Right lobe of liver (tissue), 6 donors: ENCODE data around the gene DCST2. TPM values are rescaled to one million over a fixed set of nuclear protein-coding genes. Genes with fewer than 3 reads are reported as not detected.

Source experiments
- ATAC-seq, 4 donors: fragments of 200-7000 bp; cut with Tn5 transposase; one replicate each; pipeline ENCODE4 v1.9.1; 2020; ENCODE audit warnings: mild to moderate bottlenecking in 4 of 4, moderate library complexity in 4 of 4
- DNase-seq, 3 donors: peaks; one replicate each; pipeline ENCODE4 v3.0.0-alpha.2; 2020
- H3K27ac ChIP-seq, 3 donors: fragments of 200-600 bp; one replicate each; pipeline ENCODE4 v1.8.0; 2022
- H3K27me3 ChIP-seq, 2 donors: fragments of 200-600 bp; one replicate each; pipeline ENCODE4 v1.8.0; 2022
- H3K36me3 ChIP-seq, 4 donors: fragments of 200-600 bp; sonication (generic) in 1 of 4; one replicate each; pipeline versions ENCODE4 v1.5.1 to v1.8.0; 2017 to 2022; ENCODE audit warnings: control low read depth in 1 of 4
- H3K4me1 ChIP-seq, 4 donors: fragments of 200-600 bp; sonication (generic) in 1 of 4; one replicate each; pipeline versions ENCODE4 v1.5.1 to v1.8.0; 2017 to 2022; ENCODE audit warnings: control low read depth in 1 of 4
- H3K4me3 ChIP-seq, 3 donors: fragments of 200-600 bp; one replicate each; pipeline ENCODE4 v1.8.0; 2022
- H3K9me3 ChIP-seq, 4 donors: fragments of 200-600 bp; sonication (generic) in 1 of 4; one replicate each; pipeline versions ENCODE4 v1.5.1 to v1.8.0; 2017 to 2022; ENCODE audit warnings: control low read depth in 1 of 4
- CTCF ChIP-seq, 4 donors: fragments of 200-600 bp in 3 of 4; fragments of 450-650 bp in 1 of 4; IDR thresholded peaks; one replicate each; pipeline versions ENCODE4 v1.5.1 to v1.8.0; 2016 to 2022; ENCODE audit warnings: antibody characterized with exemption in 4 of 4, mild to moderate bottlenecking in 2 of 4
- POLR2A ChIP-seq: fragments of 450-650 bp; IDR thresholded peaks from one replicate; pipeline ENCODE4 v1.6.1; 2017; ENCODE audit warnings: antibody characterized with exemption, mild to moderate bottlenecking
- WGBS: methylation state at CpG from one replicate; pipeline ENCODE4 v1.1.6; 2018; ENCODE audit warnings: low coverage, low lambda C conversion rate; ENCODE audit not compliant: insufficient coverage; ENCODE audit errors: missing lambda C conversion rate; 5-methylcytosine and 5-hydroxymethylcytosine counted together
- intact Hi-C, 2 donors: fragments of 100-400 bp; cut with DNase I; formaldehyde crosslinking; loops; one replicate each; pipeline versions ENCODE4 v1.11.2 to v1.14.1; 2022
- microRNA-seq, 2 donors: library from miRNA; unstranded; fragments of <30 nt; microRNA quantifications; one replicate each; pipeline ENCODE4, GENCODE V29; 2019 to 2020
- small RNA-seq, 2 experiments: library from RNA; depleted of rRNA; stranded (forward); fragments of <200 nt; gene quantifications; one replicate each; pipeline ENCODE3, GENCODE V24; 2016
- total RNA-seq, 6 experiments: library from RNA; depleted of rRNA in 2 of 6; stranded (reverse); fragments of >200 nt in 2 of 6; fragmentation: NEBNext Ultra II Directional in 3 of 6; extraction: Animal tissue kit (Norgen Biotek cat#: 25700) in 3 of 6; gene quantifications; one replicate each; pipeline versions ENCODE4 v1.1.0 to v1.2.4, GENCODE V29; 2016 to 2023
- donor health status: DM: no; HTN: yes; CAD: no.
- donor health status: DM: no; HTN: no; CAD: no.
- donor health status: DM: no; HTN: no; CAD: no.
- donor health status: DM: no; HTN: yes; CAD: no.
- donor health status: DM: no; HTN: yes; CAD: no.

The DCST2 gene
- total RNA-seq, 6 experiments from 2014 or later: 0.72 to 1.4 (median 0.81) TPM; not detected in 1

GRCh38 chr1:154969860-154970452, 63.6 kb downstream of the DCST2 start:
- peaks cover 0 to 37% (median 20%) of the 10 kb centered on the region in 4 donors for H3K36me3 ChIP-seq
- no peaks in the 10 kb centered on the region for H3K9me3 ChIP-seq
- peak overlapping the region; percentile 98 to 99 (median 99) for H3K27ac ChIP-seq
- H3K4me3 ChIP-seq: peak overlapping the region; percentile 26 to 63 (median 30)
- H3K4me1 ChIP-seq: peaks cover 0 to 30% (median 14%) of the 10 kb centered on the region in 4 donors
- WGBS: 39% methylated on average over 8 of the region's 22 CpGs
- TF ChIP-seq POLR2A: no peak
- no peak for TF ChIP-seq CTCF (IDR thresholded peaks at IDR 0.05)
- no peak for ATAC-seq
- intact Hi-C loops: no loop called here
- H3K27me3 ChIP-seq: no peaks in the 10 kb centered on the region
- peak in 2 of 3 donors; percentile 50 to 58 for DNase-seq

GRCh38 chr1:154969246-154969645, 64.3 kb downstream of the DCST2 start:
- peaks cover 0 to 30% (median 14%) of the 10 kb centered on the region in 4 donors for H3K4me1 ChIP-seq
- H3K9me3 ChIP-seq: no peaks in the 10 kb centered on the region
- TF ChIP-seq CTCF (IDR thresholded peaks at IDR 0.05) (no peak), POLR2A (no peak)
- intact Hi-C loops: no loop called here
- 46% methylated on average over 3 of the region's 5 CpGs for WGBS
- ATAC-seq (no peak), DNase-seq (no peak)
- peak overlapping the region; percentile 20 to 43 (median 29) for H3K27ac ChIP-seq
- H3K27me3 ChIP-seq: no peaks in the 10 kb centered on the region
- H3K4me3 ChIP-seq: peak overlapping the region in 2 of 3 donors; percentile 30 to 63
- peaks cover under 1 to 44% (median 23%) of the 10 kb centered on the region in 4 donors for H3K36me3 ChIP-seq

- H3K27ac ChIP-seq: peak overlapping the region in 2 of 3 donors; percentile 29 to 43
- no peak for TF ChIP-seq POLR2A
- no peak for TF ChIP-seq CTCF (IDR thresholded peaks at IDR 0.05)
- DNase-seq: peak in 1 of 3 donors; percentile 44
- intact Hi-C loops: no loop called here
- H3K4me3 ChIP-seq: no peak overlapping the region
- no peaks in the 10 kb centered on the region for H3K9me3 ChIP-seq
- peaks cover 0 to 30% (median 14%) of the 10 kb centered on the region in 4 donors for H3K4me1 ChIP-seq
- H3K36me3 ChIP-seq: peaks cover 4 to 49% (median 24%) of the 10 kb centered on the region in 4 donors
- WGBS: 100% methylated on average over 1 of the region's 3 CpGs
- no peaks in the 10 kb centered on the region for H3K27me3 ChIP-seq
- ATAC-seq: no peak
Measured at GRCh38 chr1:154968731-154969130, 64.8 kb downstream of the DCST2 start.

Small RNAs within 50 kb of the gene (microRNA-seq; reads per million reads assigned to microRNA genes)
- 0 to 0.29 reads per million in 2 donors for gene MIR4258

Small RNAs within 50 kb of the gene (small RNA-seq; reads per million reads assigned to genes)
- 0 reads per million in 2 experiments for gene MIR4258

Other genes with a start within 250 kb of the DCST2 start
- gene KCNN3, start 163.5 kb downstream of the DCST2 start, total RNA-seq: under 1 TPM; 0.15 to 0.64 (median 0.32) TPM
- 10 to 100 TPM; 16.9 to 34.5 (median 29.2) TPM for gene PMVK, start 97.1 kb downstream of the DCST2 start, total RNA-seq
- gene PBXIP1, start 77.7 kb downstream of the DCST2 start, total RNA-seq: 10 to 100 TPM; 16.7 to 25.9 (median 19.1) TPM
- gene PYGO2, start 72.0 kb downstream of the DCST2 start, total RNA-seq: 10 to 100 TPM in 4 of 6 experiments, 1 to 10 TPM in 2; 9.1 to 13.5 (median 10.9) TPM
- gene SHC1, start 63.0 kb downstream of the DCST2 start, total RNA-seq: 100 to 1,000 TPM in 1 of 6 experiments, 10 to 100 TPM in 5; 44.6 to 108 (median 75.3) TPM
- 10 to 100 TPM; 14.9 to 51.7 (median 23.1) TPM for gene CKS1B, start 59.1 kb downstream of the DCST2 start, total RNA-seq
- 10 to 100 TPM; 18.3 to 33.1 (median 24.6) TPM for gene FLAD1, start 50.4 kb downstream of the DCST2 start, total RNA-seq
- not detected for gene LENEP, start 40.2 kb downstream of the DCST2 start, total RNA-seq
- gene ZBTB7B, start 31.0 kb downstream of the DCST2 start, total RNA-seq: 10 to 100 TPM; 35.0 to 83.8 (median 38.8) TPM
- gene DCST1, start within 50 bp of the DCST2 start, total RNA-seq: not detected
- gene ADAM15, start 17.5 kb upstream of the DCST2 start, total RNA-seq: 10 to 100 TPM; 16.2 to 33.9 (median 26.4) TPM
- gene EFNA4, start 30.0 kb upstream of the DCST2 start, total RNA-seq: 1 to 10 TPM; 2.3 to 6.4 (median 3.0) TPM
- gene EFNA3, start 45.1 kb upstream of the DCST2 start, total RNA-seq: 1 to 10 TPM in 4 of 6 experiments, under 1 TPM in 2; 0.26 to 4.0 (median 2.5) TPM
- gene EFNA1, start 94.1 kb upstream of the DCST2 start, total RNA-seq: 100 to 1,000 TPM in 5 of 6 experiments, 10 to 100 TPM in 1; 87.5 to 419 (median 196) TPM
- gene SLC50A1, start 102.1 kb upstream of the DCST2 start, total RNA-seq: 10 to 100 TPM; 16.2 to 28.1 (median 24.4) TPM
- gene DPM3, start 106.8 kb upstream of the DCST2 start, total RNA-seq: 100 to 1,000 TPM in 1 of 6 experiments, 10 to 100 TPM in 5; 50.4 to 106 (median 60.4) TPM
- 100 to 1,000 TPM in 3 of 6 experiments, 10 to 100 TPM in 3; 85.5 to 145 (median 99.9) TPM for gene KRTCAP2, start 139.5 kb upstream of the DCST2 start, total RNA-seq
- gene TRIM46, start 140.1 kb upstream of the DCST2 start, total RNA-seq: under 1 TPM in 2 of 6 experiments, not detected in 4; 0.09 to 0.15 TPM
- 10 to 100 TPM in 3 of 6 experiments, 1 to 10 TPM in 3; 4.0 to 14.4 (median 10.5) TPM for gene THBS3, start 174.1 kb upstream of the DCST2 start, total RNA-seq
- 10 to 100 TPM; 20.0 to 50.7 (median 23.9) TPM for gene MTX1, start 174.9 kb upstream of the DCST2 start, total RNA-seq
- gene ENTREP3, start 221.7 kb upstream of the DCST2 start, total RNA-seq: 10 to 100 TPM in 2 of 6 experiments, 1 to 10 TPM in 4; 7.2 to 13.0 (median 9.6) TPM
- gene SCAMP3, start 228.6 kb upstream of the DCST2 start, total RNA-seq: 10 to 100 TPM; 27.9 to 63.4 (median 29.2) TPM
- 10 to 100 TPM; 10.4 to 29.2 (median 20.2) TPM for gene CLK2, start 239.7 kb upstream of the DCST2 start, total RNA-seq
- gene HCN3, start 243.7 kb upstream of the DCST2 start, total RNA-seq: 1 to 10 TPM in 4 of 6 experiments, under 1 TPM in 2; 0.56 to 1.6 (median 1.2) TPM